ES-I3 (cell line): ENCODE measurements around the gene SYP.

ENCODE experiments used
- H3K36me3 ChIP-seq: 2 replicates; pipeline ENCODE4 v1.6.1; 2013; ENCODE audit warnings: mild to moderate bottlenecking, low read length, control low read depth, moderate library complexity; ENCODE audit not compliant: insufficient read depth
- H3K4me1 ChIP-seq: 2 replicates; pipeline ENCODE4 v1.6.1; 2013; ENCODE audit warnings: mild to moderate bottlenecking, control low read depth, low read length; ENCODE audit not compliant: insufficient read depth
- H3K9ac ChIP-seq: 2 replicates; pipeline ENCODE4 v1.6.1; 2013; ENCODE audit warnings: low read depth, mild to moderate bottlenecking, low read length, moderate library complexity
- H3K9me3 ChIP-seq: 2 replicates; pipeline ENCODE4 v1.6.1; 2013; ENCODE audit warnings: mild to moderate bottlenecking, low read length, moderate library complexity; ENCODE audit not compliant: control insufficient read depth, insufficient read depth

SYP gene

GRCh38 chrX:49199906-49200771 lies at the start of gene SYP:
Gene SYP (minus strand): TSS chrX:49200193. CDS start chrX:49200186, 7 bp downstream.
- Histone ChIP-seq H3K36me3 (no peaks in the 10 kb centered on the region), H3K9me3 (no peaks in the 10 kb centered on the region), H3K4me1 (peaks cover 9% of the 10 kb centered on the region), H3K9ac (peak within 1 kb of the TSS; percentile 54)

GRCh38 chrX:49249616-49250015 lies 49.6 kb upstream of the SYP start:
- Histone ChIP-seq H3K9me3 (no peaks in the 10 kb centered on the region), H3K9ac (no peak overlapping the region), H3K36me3 (no peaks in the 10 kb centered on the region), H3K4me1 (no peaks in the 10 kb centered on the region)

- Histone ChIP-seq H3K36me3 (no peaks in the 10 kb centered on the region), H3K9me3 (no peaks in the 10 kb centered on the region), H3K4me1 (no peaks in the 10 kb centered on the region), H3K9ac (no peak overlapping the region)
Measured at GRCh38 chrX:49249071-49249470, 49.1 kb upstream of the SYP start.

- no peaks in the 10 kb centered on the region for H3K36me3 ChIP-seq
- peaks cover 3% of the 10 kb centered on the region; the same call in 1 of the 2 replicates for H3K4me1 ChIP-seq
- H3K9ac ChIP-seq: no peak overlapping the region
- no peaks in the 10 kb centered on the region for H3K9me3 ChIP-seq
Measured at GRCh38 chrX:49247916-49248811, 48.2 kb upstream of the SYP start.

- Histone ChIP-seq H3K9me3 (no peaks in the 10 kb centered on the region; the same call in 1 of the 2 replicates), H3K36me3 (no peaks in the 10 kb centered on the region), H3K9ac (no peak overlapping the region), H3K4me1 (peaks cover 11% of the 10 kb centered on the region; the same call in 1 of the 2 replicates)
Measured at GRCh38 chrX:49247346-49247745, 47.4 kb upstream of the SYP start.

- Histone ChIP-seq H3K36me3 (no peaks in the 10 kb centered on the region), H3K4me1 (peaks cover 13% of the 10 kb centered on the region; the same call in 1 of the 2 replicates), H3K9me3 (no peaks in the 10 kb centered on the region; the same call in 1 of the 2 replicates), H3K9ac (no peak overlapping the region)
Measured at GRCh38 chrX:49246541-49246940, 46.5 kb upstream of the SYP start.

GRCh38 chrX:49244207-49244606 lies 44.2 kb upstream of the SYP start:
- H3K9ac ChIP-seq: no peak overlapping the region
- peaks cover 13% of the 10 kb centered on the region; the same call in 1 of the 2 replicates for H3K4me1 ChIP-seq
- H3K9me3 ChIP-seq: no peaks in the 10 kb centered on the region; the same call in 1 of the 2 replicates
- H3K36me3 ChIP-seq: no peaks in the 10 kb centered on the region

GRCh38 chrX:49243166-49243565 lies 43.2 kb upstream of the SYP start:
- H3K9ac ChIP-seq: no peak overlapping the region
- H3K36me3 ChIP-seq: no peaks in the 10 kb centered on the region
- no peaks in the 10 kb centered on the region; the same call in 1 of the 2 replicates for H3K9me3 ChIP-seq
- H3K4me1 ChIP-seq: peaks cover 13% of the 10 kb centered on the region; the same call in 1 of the 2 replicates

GRCh38 chrX:49242545-49243066 lies 42.6 kb upstream of the SYP start:
- Histone ChIP-seq H3K4me1 (peaks cover 13% of the 10 kb centered on the region; the same call in 1 of the 2 replicates), H3K9me3 (no peaks in the 10 kb centered on the region; the same call in 1 of the 2 replicates), H3K9ac (no peak overlapping the region), H3K36me3 (no peaks in the 10 kb centered on the region)

GRCh38 chrX:49238735-49239134 lies 38.7 kb upstream of the SYP start:
- Histone ChIP-seq H3K9ac (no peak overlapping the region), H3K36me3 (no peaks in the 10 kb centered on the region), H3K9me3 (no peaks in the 10 kb centered on the region; the same call in 1 of the 2 replicates), H3K4me1 (peaks cover 13% of the 10 kb centered on the region; the same call in 1 of the 2 replicates)

- Histone ChIP-seq H3K9me3 (no peaks in the 10 kb centered on the region), H3K4me1 (no peaks in the 10 kb centered on the region; the same call in 1 of the 2 replicates), H3K9ac (no peak overlapping the region), H3K36me3 (no peaks in the 10 kb centered on the region)
Measured at GRCh38 chrX:49237060-49237459, 37.1 kb upstream of the SYP start.

- no peaks in the 10 kb centered on the region; the same call in 1 of the 2 replicates for H3K4me1 ChIP-seq
- H3K36me3 ChIP-seq: no peaks in the 10 kb centered on the region
- peak overlapping the region; percentile 3; the same call in 1 of the 2 replicates for H3K9ac ChIP-seq
- no peaks in the 10 kb centered on the region for H3K9me3 ChIP-seq
Measured at GRCh38 chrX:49233887-49234555, 34.0 kb upstream of the SYP start.

- H3K9me3 ChIP-seq: no peaks in the 10 kb centered on the region
- no peaks in the 10 kb centered on the region for H3K36me3 ChIP-seq
- H3K9ac ChIP-seq: peak within 1 kb of the TSS; percentile 3; the same call in 1 of the 2 replicates
- no peaks in the 10 kb centered on the region; the same call in 1 of the 2 replicates for H3K4me1 ChIP-seq
Measured at GRCh38 chrX:49233176-49233575, 33.2 kb upstream of the SYP start, which contains the start of gene CACNA1F. Gene CACNA1F (minus strand): TSS chrX:49233340. CDS start chrX:49233309, 31 bp downstream.
